Adipocyte (in vitro differentiated cells): ENCODE results near the gene SLC39A7.
A peak's percentile ranks its signal among the peaks of the same experiment; 100 is the strongest.

Experiments
- DNase-seq: peaks from one replicate; pipeline ENCODE4 v3.0.0-alpha.2; 2015; ENCODE audit warnings: low read depth
- H3K27me3 ChIP-seq: replicated peaks from 2 replicates; pipeline ENCODE4 v1.7.0; 2013; ENCODE audit warnings: mild to moderate bottlenecking, low read length, moderate library complexity; ENCODE audit not compliant: control insufficient read depth, insufficient read depth
- H3K36me3 ChIP-seq: 2 replicates; pipeline ENCODE4 v1.7.0; 2013; ENCODE audit warnings: low read length, mild to moderate bottlenecking, moderate library complexity; ENCODE audit not compliant: control insufficient read depth, insufficient read depth, severe bottlenecking
- H3K4me1 ChIP-seq: 2 replicates; pipeline ENCODE4 v1.7.0; 2013; ENCODE audit warnings: mild to moderate bottlenecking, low read length, moderate library complexity; ENCODE audit not compliant: control insufficient read depth, insufficient read depth
- H3K4me3 ChIP-seq: 2 replicates; pipeline ENCODE4 v1.7.0; 2013; ENCODE audit warnings: mild to moderate bottlenecking, low read length, moderate library complexity
- H3K9ac ChIP-seq: 2 replicates; pipeline ENCODE4 v1.7.0; 2013; ENCODE audit warnings: mild to moderate bottlenecking, low read length, moderate library complexity
- H3K9me3 ChIP-seq: 2 replicates; pipeline ENCODE4 v1.7.0; 2013; ENCODE audit warnings: mild to moderate bottlenecking, low read length, moderate library complexity; ENCODE audit not compliant: control insufficient read depth

Gene SLC39A7

GRCh38 chr6:33250731-33251130 lies 50.1 kb downstream of the SLC39A7 start:
- peaks cover 46% of the 10 kb centered on the region for H3K4me1 ChIP-seq

GRCh38 chr6:33251395-33252012 lies 50.8 kb downstream of the SLC39A7 start:
- H3K4me3 ChIP-seq, result no peak overlapping the region
- H3K4me1 ChIP-seq, result peaks cover 46% of the 10 kb centered on the region
- no peaks in the 10 kb centered on the region for H3K27me3 ChIP-seq
- no peak for DNase-seq
- H3K36me3 ChIP-seq, result peaks cover 15% of the 10 kb centered on the region
- H3K9me3 ChIP-seq, result no peaks in the 10 kb centered on the region
- no peak overlapping the region for H3K9ac ChIP-seq

More at GRCh38 chr6:33250731-33251130, 50.1 kb downstream of the SLC39A7 start:
- Histone ChIP-seq H3K36me3 (peaks cover 15% of the 10 kb centered on the region), H3K4me3 (peak overlapping the region; percentile 90), H3K9me3 (no peaks in the 10 kb centered on the region), H3K9ac (peak overlapping the region; percentile 98), H3K27me3 (no peaks in the 10 kb centered on the region)
- DNase-seq, result no peak

- Histone ChIP-seq H3K9me3 (no peaks in the 10 kb centered on the region), H3K9ac (no peak overlapping the region), H3K27me3 (no peaks in the 10 kb centered on the region), H3K4me3 (no peak overlapping the region), H3K4me1 (peaks cover 43% of the 10 kb centered on the region), H3K36me3 (peaks cover 19% of the 10 kb centered on the region)
- peak; percentile 39 for DNase-seq
Measured at GRCh38 chr6:33252759-33253158, 52.1 kb downstream of the SLC39A7 start.
